HG03045 (cell line): ENCODE results near the gene EIF4E3.

Experiments used
- ATAC-seq: cut with Tn5 transposase; IDR thresholded peaks from one replicate; pipeline ENCODE4 v1.9.1; 2021; ENCODE audit warnings: mild to moderate bottlenecking, moderate library complexity; ENCODE audit not compliant: unreplicated experiment

The EIF4E3 gene

GRCh38 chr3:71650372-71650771 lies 74.8 kb downstream of the EIF4E3 start:
- ATAC-seq, result no peak

DNA sequence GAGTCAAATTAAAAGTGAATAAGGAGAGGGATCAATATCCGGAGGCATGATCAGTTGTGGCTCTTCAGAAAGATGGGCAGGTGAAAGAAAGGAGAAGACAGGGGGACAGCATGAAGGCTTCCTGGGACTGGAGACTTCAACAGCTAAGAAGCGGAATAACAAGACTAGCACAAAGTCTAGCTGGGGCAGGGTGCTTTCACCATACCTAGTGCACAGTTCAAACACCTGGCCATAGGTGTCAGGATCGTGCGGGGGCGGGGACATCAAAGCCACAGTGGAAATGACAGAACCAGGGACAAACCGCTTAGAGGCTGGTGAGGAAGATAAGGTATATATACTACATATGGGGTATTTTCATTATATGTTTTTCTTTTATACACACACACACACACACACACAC lies 75.4 kb downstream of the EIF4E3 start:
- ATAC-seq, result no peak

DNA sequence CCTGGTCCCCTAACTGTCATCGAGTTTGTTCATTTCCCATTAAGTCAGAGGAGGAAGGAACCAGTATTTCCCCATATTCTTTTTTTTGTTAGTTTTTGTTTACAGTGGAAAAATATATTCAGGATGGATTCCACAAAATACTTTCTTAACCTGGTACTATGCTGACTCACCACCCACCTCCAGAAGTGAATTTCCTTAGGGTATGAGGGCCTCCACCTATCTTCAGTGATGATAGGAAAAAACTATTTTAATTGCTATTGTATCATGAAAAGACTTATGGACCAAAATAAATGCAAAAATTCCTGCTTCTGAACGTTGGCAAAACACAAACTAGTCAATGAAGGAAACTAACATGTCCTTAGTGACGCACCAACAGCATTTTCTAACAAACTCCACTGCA lies 77.5 kb downstream of the EIF4E3 start:
- ATAC-seq, result no peak

GRCh38 chr3:71646971-71647370 lies 78.2 kb downstream of the EIF4E3 start:
- ATAC-seq, result no peak

- ATAC-seq, result no peak
Observed at GRCh38 chr3:71645140-71645539, 80.1 kb downstream of the EIF4E3 start.

GRCh38 chr3:71641674-71642073 lies 83.5 kb downstream of the EIF4E3 start:
- ATAC-seq, result no peak

GRCh38 chr3:71640331-71640983 lies 84.7 kb downstream of the EIF4E3 start:
- ATAC-seq, result no peak

- ATAC-seq, result no peak
Observed at GRCh38 chr3:71636482-71636881, 88.7 kb downstream of the EIF4E3 start.

GRCh38 chr3:71636001-71636400 lies 89.2 kb downstream of the EIF4E3 start:
- ATAC-seq, result no peak

DNA sequence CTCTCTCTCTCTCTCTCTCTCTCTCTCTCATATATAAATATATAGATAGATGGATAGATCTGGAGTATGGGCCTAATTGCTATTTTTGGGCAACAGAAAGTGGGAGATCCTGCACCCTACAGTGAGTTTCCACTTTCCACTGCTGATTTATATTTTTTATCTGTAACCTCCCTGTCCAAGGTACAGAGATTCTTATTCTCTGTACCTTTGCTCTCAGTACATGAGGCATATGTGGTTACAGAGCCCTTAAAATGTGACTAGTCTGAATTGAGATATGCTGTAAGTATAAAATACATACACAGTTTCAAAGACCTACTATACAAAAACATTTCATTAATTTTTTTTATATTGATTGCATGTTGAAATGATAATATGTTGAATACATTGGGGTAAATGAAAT lies 90.5 kb downstream of the EIF4E3 start:
- no peak for ATAC-seq

DNA sequence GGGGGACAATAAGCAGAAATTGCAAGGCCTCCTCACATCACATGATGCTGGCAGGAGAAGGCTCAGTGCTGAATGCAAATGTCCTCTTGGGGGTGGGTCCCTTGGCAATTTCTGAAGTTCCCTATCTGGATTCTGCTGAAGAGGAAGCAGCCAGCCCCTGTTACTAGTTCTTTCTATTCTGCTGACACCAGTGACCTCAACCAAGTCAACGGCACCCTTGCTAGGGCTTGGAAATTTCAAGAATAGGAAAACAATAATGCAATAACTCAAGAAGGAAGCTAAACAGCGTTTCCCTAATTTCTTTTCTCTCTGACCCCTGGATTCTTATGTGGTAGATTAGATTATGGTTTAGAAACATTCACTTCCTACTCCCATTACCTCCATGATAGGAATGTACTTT lies 95.5 kb downstream of the EIF4E3 start:
- ATAC-seq, result no peak

- no peak for ATAC-seq
Observed at GRCh38 chr3:71629289-71629688, 95.9 kb downstream of the EIF4E3 start.

- no peak for ATAC-seq
Observed at GRCh38 chr3:71628522-71628921, 96.7 kb downstream of the EIF4E3 start.

- no peak for ATAC-seq
Observed at GRCh38 chr3:71625676-71626075, 99.5 kb downstream of the EIF4E3 start.
